GM23338 (cell line): Measurements from ENCODE around the gene FIGN. TPM values are rescaled to one million over a fixed set of nuclear protein-coding genes. Genes with fewer than 3 reads are reported as not detected.
A peak's percentile ranks its signal among the peaks of the same experiment; 100 is the strongest.

Source experiments
- ATAC-seq: fragments of 200-7000 bp; cut with Tn5 transposase; 3 replicates; pipeline ENCODE4 v1.9.1; 2020
- DNase-seq: peaks from one replicate; pipeline ENCODE4 v3.0.0-alpha.2; 2015; ENCODE audit warnings: low spot score
- H2AFZ ChIP-seq: fragments of 200-600 bp; sonication (generic); 2 replicates; pipeline ENCODE4 v1.8.0; 2016; ENCODE audit warnings: antibody characterized with exemption, mild to moderate bottlenecking, moderate library complexity
- H3F3A ChIP-seq: fragments of 200-600 bp; sonication (generic); replicated peaks from 2 replicates; pipeline ENCODE4 v1.8.0; 2017; ENCODE audit warnings: antibody characterized with exemption, mixed run types, low read depth
- H3K27ac ChIP-seq: fragments of 200-600 bp; sonication (generic); 2 replicates; pipeline ENCODE4 v1.6.1; 2016; ENCODE audit warnings: low read depth
- H3K27me3 ChIP-seq: fragments of 200-600 bp; sonication (generic); 2 replicates; pipeline ENCODE4 v1.8.0; 2016; ENCODE audit warnings: mild to moderate bottlenecking, mixed run types, moderate library complexity; ENCODE audit not compliant: insufficient read depth
- H3K36me3 ChIP-seq: fragments of 200-600 bp; sonication (generic); 2 replicates; pipeline ENCODE4 v1.8.0; 2016; ENCODE audit warnings: mild to moderate bottlenecking; ENCODE audit not compliant: insufficient read depth
- H3K4me1 ChIP-seq: fragments of 200-600 bp; sonication (generic); 2 replicates; pipeline ENCODE4 v1.8.0; 2016; ENCODE audit warnings: mild to moderate bottlenecking, moderate library complexity; ENCODE audit not compliant: insufficient read depth
- H3K4me2 ChIP-seq: fragments of 200-600 bp; sonication (generic); 2 replicates; pipeline ENCODE4 v1.7.1; 2017; ENCODE audit warnings: mixed run types
- H3K4me3 ChIP-seq: fragments of 200-600 bp; sonication (generic); 2 replicates; pipeline ENCODE4 v1.6.1; 2016; ENCODE audit warnings: mixed run types
- H3K79me2 ChIP-seq: fragments of 200-600 bp; sonication (generic); replicated peaks from 2 replicates; pipeline ENCODE4 v1.8.0; 2017; ENCODE audit warnings: mild to moderate bottlenecking; ENCODE audit not compliant: insufficient read depth
- H3K9me2 ChIP-seq: fragments of 200-600 bp; sonication (generic); 2 replicates; pipeline ENCODE4 v1.8.0; 2017; ENCODE audit not compliant: insufficient read depth
- H4K20me1 ChIP-seq: fragments of 200-600 bp; sonication (generic); replicated peaks from 2 replicates; pipeline ENCODE4 v1.8.0; 2017; ENCODE audit warnings: mild to moderate bottlenecking; ENCODE audit not compliant: insufficient read depth
- H3K27ac Mint-ChIP-seq: 2 replicates; pipeline ENCODE4 v1.8.0; 2020; ENCODE audit warnings: inconsistent platforms, mild to moderate bottlenecking, moderate library complexity, mixed read lengths
- H3K27me3 Mint-ChIP-seq: 3 replicates; pipeline ENCODE4 v1.8.0; 2022; ENCODE audit warnings: low read depth, mild to moderate bottlenecking, moderate library complexity, mixed read lengths, inconsistent platforms; ENCODE audit not compliant: insufficient read depth, poor library complexity
- H3K36me3 Mint-ChIP-seq: 3 replicates; pipeline ENCODE4 v1.8.0; 2021; ENCODE audit warnings: low read depth, mild to moderate bottlenecking, inconsistent platforms, moderate library complexity, mixed read lengths
- H3K4me1 Mint-ChIP-seq: 3 replicates; pipeline ENCODE4 v1.8.0; 2020; ENCODE audit warnings: mild to moderate bottlenecking, inconsistent platforms, mixed read lengths
- H3K4me3 Mint-ChIP-seq: 3 replicates; pipeline ENCODE4 v1.8.0; 2021; ENCODE audit warnings: moderate library complexity, mild to moderate bottlenecking, inconsistent platforms, mixed read lengths
- H3K9me3 Mint-ChIP-seq: 3 replicates; pipeline ENCODE4 v1.8.0; 2020; ENCODE audit warnings: moderate library complexity, mild to moderate bottlenecking, inconsistent platforms, mixed read lengths
- EZH2 ChIP-seq: fragments of 200-600 bp; sonication (generic); IDR thresholded peaks from one replicate; pipeline ENCODE4 v1.8.0; 2017; ENCODE audit warnings: antibody characterized with exemption, mild to moderate bottlenecking, low read depth; ENCODE audit not compliant: unreplicated experiment
- ZNF462 ChIP-seq: fragments of 250-450 bp; sonication (Bioruptor Pico); IDR thresholded peaks from 2 replicates; pipeline ENCODE4 v1.5.0; 2020; ENCODE audit warnings: mild to moderate bottlenecking, moderate library complexity
- polyA plus RNA-seq: library from polyadenylated mRNA; unstranded; fragments of >200 nt; fragmentation: Nextera tagmentation; extraction: Ambion mirVana; gene quantifications from 2 replicates; pipeline ENCODE4 v1.2.1, GENCODE V29; 2016
- total RNA-seq: library from RNA; depleted of rRNA; stranded (reverse); fragments of >200 nt; shearing (Covaris generic); gene quantifications from 2 replicates; pipeline ENCODE4 v1.2.3, GENCODE V29; 2014
- TF ChIP-seq, protein P1 (sequence below), 2 experiments: fragments of 200-600 bp in 1 of 2; sonication (generic) in 1 of 2; conservative IDR thresholded peaks; 2 replicates each; pipeline versions ENCODE4 v1.5.1 to v1.6.1; 2016 to 2017; ENCODE audit warnings: antibody characterized with exemption in 2 of 2, low read depth in 2 of 2, mild to moderate bottlenecking in 2 of 2, moderate library complexity in 1 of 2

The FIGN gene
- total and polyA plus RNA-seq, 2 experiments from 2014 or later = 17.2 to 23.6 TPM

GRCh38 chr2:163565192-163565591, 170.6 kb downstream of the FIGN start:
- no peaks in the 10 kb centered on the region for H3K79me2 ChIP-seq
- H3K4me1 ChIP-seq = no peaks in the 10 kb centered on the region
- H3K36me3 ChIP-seq = no peaks in the 10 kb centered on the region
- TF ChIP-seq EZH2 = no peak
- TF ChIP-seq, protein P1, sequence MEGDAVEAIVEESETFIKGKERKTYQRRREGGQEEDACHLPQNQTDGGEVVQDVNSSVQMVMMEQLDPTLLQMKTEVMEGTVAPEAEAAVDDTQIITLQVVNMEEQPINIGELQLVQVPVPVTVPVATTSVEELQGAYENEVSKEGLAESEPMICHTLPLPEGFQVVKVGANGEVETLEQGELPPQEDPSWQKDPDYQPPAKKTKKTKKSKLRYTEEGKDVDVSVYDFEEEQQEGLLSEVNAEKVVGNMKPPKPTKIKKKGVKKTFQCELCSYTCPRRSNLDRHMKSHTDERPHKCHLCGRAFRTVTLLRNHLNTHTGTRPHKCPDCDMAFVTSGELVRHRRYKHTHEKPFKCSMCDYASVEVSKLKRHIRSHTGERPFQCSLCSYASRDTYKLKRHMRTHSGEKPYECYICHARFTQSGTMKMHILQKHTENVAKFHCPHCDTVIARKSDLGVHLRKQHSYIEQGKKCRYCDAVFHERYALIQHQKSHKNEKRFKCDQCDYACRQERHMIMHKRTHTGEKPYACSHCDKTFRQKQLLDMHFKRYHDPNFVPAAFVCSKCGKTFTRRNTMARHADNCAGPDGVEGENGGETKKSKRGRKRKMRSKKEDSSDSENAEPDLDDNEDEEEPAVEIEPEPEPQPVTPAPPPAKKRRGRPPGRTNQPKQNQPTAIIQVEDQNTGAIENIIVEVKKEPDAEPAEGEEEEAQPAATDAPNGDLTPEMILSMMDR (conservative IDR thresholded peaks at IDR 0.05; ENCODE audit: low read depth in 2 of 2) = peak in 1 of 2 experiments; percentile 41; a peak in 2 of 4 replicates
- H4K20me1 ChIP-seq = no peaks in the 10 kb centered on the region
- H3K4me1 Mint-ChIP-seq = no peaks in the 10 kb centered on the region
- no peak overlapping the region for H3K27ac ChIP-seq
- no peak for ATAC-seq
- H3K4me3 Mint-ChIP-seq = no peak overlapping the region
- H3K27me3 ChIP-seq = no peaks in the 10 kb centered on the region
- H2AFZ ChIP-seq = no peak overlapping the region
- no peak overlapping the region for H3K4me3 ChIP-seq
- H3K9me3 Mint-ChIP-seq = no peaks in the 10 kb centered on the region
- H3K4me2 ChIP-seq = no peak overlapping the region
- H3K36me3 Mint-ChIP-seq = no peaks in the 10 kb centered on the region
- peaks cover 5% of the 10 kb centered on the region for H3K27me3 Mint-ChIP-seq
- H3F3A ChIP-seq = no peaks in the 10 kb centered on the region
- no peaks in the 10 kb centered on the region for H3K9me2 ChIP-seq
- no peak for DNase-seq
- no peak overlapping the region for H3K27ac Mint-ChIP-seq

DNA sequence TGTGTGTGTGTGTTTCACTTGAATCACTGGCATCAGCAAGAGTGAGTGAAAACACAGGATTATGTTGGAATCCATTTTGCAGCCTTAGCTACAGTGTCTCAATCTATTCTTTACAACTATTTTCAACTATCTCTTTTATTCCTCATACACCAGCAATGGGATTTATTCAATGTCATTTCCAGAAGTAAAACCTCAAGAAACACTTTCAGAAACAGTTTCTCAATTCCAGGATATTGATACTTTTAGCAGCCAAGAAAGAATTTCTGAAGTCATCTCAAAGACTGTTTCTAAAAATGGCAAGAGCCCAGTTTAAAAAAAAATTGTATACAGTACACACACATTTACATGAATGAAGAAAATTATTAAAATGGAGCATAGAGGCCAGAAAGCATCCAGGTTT, 171.6 kb downstream of the FIGN start:
- Histone ChIP-seq H3K27me3 (no peaks in the 10 kb centered on the region), H3K9me2 (no peaks in the 10 kb centered on the region), H3K4me1 (no peaks in the 10 kb centered on the region), H3K27ac (no peak overlapping the region), H2AFZ (no peak overlapping the region), H3F3A (no peaks in the 10 kb centered on the region), H3K4me3 (no peak overlapping the region), H4K20me1 (no peaks in the 10 kb centered on the region), H3K36me3 (no peaks in the 10 kb centered on the region), H3K79me2 (no peaks in the 10 kb centered on the region), H3K4me2 (no peak overlapping the region)
- H3K27me3 Mint-ChIP-seq = peaks cover 5% of the 10 kb centered on the region
- no peaks in the 10 kb centered on the region for H3K36me3 Mint-ChIP-seq
- TF ChIP-seq ZNF462 (CRISPR knock-in tag) (no peak), EZH2 (no peak)
- H3K27ac Mint-ChIP-seq = no peak overlapping the region
- no peaks in the 10 kb centered on the region for H3K9me3 Mint-ChIP-seq
- ATAC-seq (no peak), DNase-seq (no peak)
- H3K4me3 Mint-ChIP-seq = no peak overlapping the region
- no peaks in the 10 kb centered on the region for H3K4me1 Mint-ChIP-seq
